Suprapubic skin (tissue), 3 donors: ENCODE data around the gene KDM5B.

Source experiments
- POLR2AphosphoS5 ChIP-seq, 3 donors: sonication (generic); formaldehyde crosslinking; IDR thresholded peaks; one replicate each; pipeline ENCODE4 v1.6.1; 2017; ENCODE audit warnings: antibody characterized with exemption in 3 of 3
- TF ChIP-seq, protein P1 (sequence below), 2 donors: fragments of 200-600 bp in 1 of 2; fragments of 450-650 bp in 1 of 2; sonication (generic) in 1 of 2; IDR thresholded peaks; one replicate each; pipeline ENCODE4 v1.5.1; 2016 to 2019; ENCODE audit warnings: antibody characterized with exemption in 2 of 2, mild to moderate bottlenecking in 1 of 2, moderate library complexity in 1 of 2

DNA sequence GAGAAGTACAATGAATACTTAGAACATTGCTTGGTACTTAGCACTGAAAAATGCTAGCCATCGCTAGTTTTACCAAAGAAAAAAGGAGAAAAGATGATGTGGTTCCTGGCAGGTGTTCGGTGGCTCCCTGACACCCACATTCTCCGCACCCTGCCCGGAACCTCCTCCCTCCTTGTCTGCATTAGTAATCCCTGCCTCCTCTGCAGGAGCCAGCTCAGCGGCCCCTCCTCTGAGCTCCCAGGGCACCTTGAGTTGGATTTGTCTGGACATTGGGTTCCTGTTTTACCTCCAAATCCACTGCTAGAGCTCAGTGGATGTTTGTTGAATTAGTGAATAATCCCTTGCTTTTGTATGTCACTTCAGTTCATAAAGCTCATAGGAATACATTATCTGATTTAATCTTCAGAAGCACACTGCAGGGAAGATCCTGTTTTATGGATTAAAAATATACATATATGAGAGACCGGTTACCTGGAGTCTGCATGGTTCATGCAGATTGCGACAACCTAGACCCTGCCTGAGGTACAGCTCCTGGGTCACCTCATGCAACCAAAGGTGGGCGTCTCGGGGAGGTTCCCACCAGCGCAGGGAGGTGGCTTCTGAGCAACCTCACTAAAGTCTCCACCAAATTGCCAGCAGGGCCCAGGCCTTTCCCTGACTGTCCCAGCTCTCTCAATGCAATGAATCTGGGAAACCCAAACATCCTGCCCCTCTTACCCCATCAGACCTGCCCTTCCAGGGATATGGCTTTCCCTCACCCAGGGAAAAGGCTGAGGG lies 26.7 kb upstream of the KDM5B start:
- TF ChIP-seq, protein P1, sequence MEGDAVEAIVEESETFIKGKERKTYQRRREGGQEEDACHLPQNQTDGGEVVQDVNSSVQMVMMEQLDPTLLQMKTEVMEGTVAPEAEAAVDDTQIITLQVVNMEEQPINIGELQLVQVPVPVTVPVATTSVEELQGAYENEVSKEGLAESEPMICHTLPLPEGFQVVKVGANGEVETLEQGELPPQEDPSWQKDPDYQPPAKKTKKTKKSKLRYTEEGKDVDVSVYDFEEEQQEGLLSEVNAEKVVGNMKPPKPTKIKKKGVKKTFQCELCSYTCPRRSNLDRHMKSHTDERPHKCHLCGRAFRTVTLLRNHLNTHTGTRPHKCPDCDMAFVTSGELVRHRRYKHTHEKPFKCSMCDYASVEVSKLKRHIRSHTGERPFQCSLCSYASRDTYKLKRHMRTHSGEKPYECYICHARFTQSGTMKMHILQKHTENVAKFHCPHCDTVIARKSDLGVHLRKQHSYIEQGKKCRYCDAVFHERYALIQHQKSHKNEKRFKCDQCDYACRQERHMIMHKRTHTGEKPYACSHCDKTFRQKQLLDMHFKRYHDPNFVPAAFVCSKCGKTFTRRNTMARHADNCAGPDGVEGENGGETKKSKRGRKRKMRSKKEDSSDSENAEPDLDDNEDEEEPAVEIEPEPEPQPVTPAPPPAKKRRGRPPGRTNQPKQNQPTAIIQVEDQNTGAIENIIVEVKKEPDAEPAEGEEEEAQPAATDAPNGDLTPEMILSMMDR (IDR thresholded peaks at IDR 0.05) = no peak
- TF ChIP-seq POLR2AphosphoS5 (IDR thresholded peaks at IDR 0.05) = no peak
